GM23338 (cell line): ENCODE data around the gene MIER1. TPM values are rescaled to one million over a fixed set of nuclear protein-coding genes. Genes with fewer than 3 reads are reported as not detected.

Source experiments
- ATAC-seq: fragments of 200-7000 bp; cut with Tn5 transposase; 3 replicates; pipeline ENCODE4 v1.9.1; 2020
- DNase-seq: peaks from one replicate; pipeline ENCODE4 v3.0.0-alpha.2; 2015; ENCODE audit warnings: low spot score
- H2AFZ ChIP-seq: fragments of 200-600 bp; sonication (generic); 2 replicates; pipeline ENCODE4 v1.8.0; 2016; ENCODE audit warnings: antibody characterized with exemption, mild to moderate bottlenecking, moderate library complexity
- H3F3A ChIP-seq: fragments of 200-600 bp; sonication (generic); replicated peaks from 2 replicates; pipeline ENCODE4 v1.8.0; 2017; ENCODE audit warnings: antibody characterized with exemption, mixed run types, low read depth
- H3K27ac ChIP-seq: fragments of 200-600 bp; sonication (generic); 2 replicates; pipeline ENCODE4 v1.6.1; 2016; ENCODE audit warnings: low read depth
- H3K27me3 ChIP-seq: fragments of 200-600 bp; sonication (generic); 2 replicates; pipeline ENCODE4 v1.8.0; 2016; ENCODE audit warnings: mild to moderate bottlenecking, mixed run types, moderate library complexity; ENCODE audit not compliant: insufficient read depth
- H3K36me3 ChIP-seq: fragments of 200-600 bp; sonication (generic); 2 replicates; pipeline ENCODE4 v1.8.0; 2016; ENCODE audit warnings: mild to moderate bottlenecking; ENCODE audit not compliant: insufficient read depth
- H3K4me1 ChIP-seq: fragments of 200-600 bp; sonication (generic); 2 replicates; pipeline ENCODE4 v1.8.0; 2016; ENCODE audit warnings: mild to moderate bottlenecking, moderate library complexity; ENCODE audit not compliant: insufficient read depth
- H3K4me2 ChIP-seq: fragments of 200-600 bp; sonication (generic); 2 replicates; pipeline ENCODE4 v1.7.1; 2017; ENCODE audit warnings: mixed run types
- H3K4me3 ChIP-seq: fragments of 200-600 bp; sonication (generic); 2 replicates; pipeline ENCODE4 v1.6.1; 2016; ENCODE audit warnings: mixed run types
- H3K79me2 ChIP-seq: fragments of 200-600 bp; sonication (generic); replicated peaks from 2 replicates; pipeline ENCODE4 v1.8.0; 2017; ENCODE audit warnings: mild to moderate bottlenecking; ENCODE audit not compliant: insufficient read depth
- H3K9me2 ChIP-seq: fragments of 200-600 bp; sonication (generic); 2 replicates; pipeline ENCODE4 v1.8.0; 2017; ENCODE audit not compliant: insufficient read depth
- H4K20me1 ChIP-seq: fragments of 200-600 bp; sonication (generic); replicated peaks from 2 replicates; pipeline ENCODE4 v1.8.0; 2017; ENCODE audit warnings: mild to moderate bottlenecking; ENCODE audit not compliant: insufficient read depth
- H3K27ac Mint-ChIP-seq: 2 replicates; pipeline ENCODE4 v1.8.0; 2020; ENCODE audit warnings: inconsistent platforms, mild to moderate bottlenecking, moderate library complexity, mixed read lengths
- H3K27me3 Mint-ChIP-seq: 3 replicates; pipeline ENCODE4 v1.8.0; 2022; ENCODE audit warnings: low read depth, mild to moderate bottlenecking, moderate library complexity, mixed read lengths, inconsistent platforms; ENCODE audit not compliant: insufficient read depth, poor library complexity
- H3K36me3 Mint-ChIP-seq: 3 replicates; pipeline ENCODE4 v1.8.0; 2021; ENCODE audit warnings: low read depth, mild to moderate bottlenecking, inconsistent platforms, moderate library complexity, mixed read lengths
- H3K4me1 Mint-ChIP-seq: 3 replicates; pipeline ENCODE4 v1.8.0; 2020; ENCODE audit warnings: mild to moderate bottlenecking, inconsistent platforms, mixed read lengths
- H3K4me3 Mint-ChIP-seq: 3 replicates; pipeline ENCODE4 v1.8.0; 2021; ENCODE audit warnings: moderate library complexity, mild to moderate bottlenecking, inconsistent platforms, mixed read lengths
- H3K9me3 Mint-ChIP-seq: 3 replicates; pipeline ENCODE4 v1.8.0; 2020; ENCODE audit warnings: moderate library complexity, mild to moderate bottlenecking, inconsistent platforms, mixed read lengths
- CREB1 ChIP-seq: fragments of 250-450 bp; sonication (Bioruptor Pico); IDR thresholded peaks from 2 replicates; pipeline ENCODE4 v1.5.0; 2020; ENCODE audit warnings: low read depth, mild to moderate bottlenecking, moderate library complexity
- ETS1 ChIP-seq: IDR thresholded peaks from 2 replicates; pipeline ENCODE4 v1.6.1; 2016; ENCODE audit warnings: antibody characterized with exemption
- EZH2 ChIP-seq: fragments of 200-600 bp; sonication (generic); IDR thresholded peaks from one replicate; pipeline ENCODE4 v1.8.0; 2017; ENCODE audit warnings: antibody characterized with exemption, mild to moderate bottlenecking, low read depth; ENCODE audit not compliant: unreplicated experiment
- EZH2phosphoT487 ChIP-seq: fragments of 200-600 bp; sonication (generic); IDR thresholded peaks from one replicate; pipeline ENCODE4 v1.8.1; 2018; ENCODE audit warnings: antibody characterized with exemption; ENCODE audit not compliant: unreplicated experiment
- JUNB ChIP-seq: IDR thresholded peaks from one replicate; pipeline ENCODE4 v1.6.1; 2016; ENCODE audit warnings: antibody characterized with exemption; ENCODE audit not compliant: unreplicated experiment
- POLR2AphosphoS5 ChIP-seq: IDR thresholded peaks from 2 replicates; pipeline ENCODE4 v1.6.1; 2016; ENCODE audit warnings: antibody characterized with exemption, low read depth
- STAT1 ChIP-seq: IDR thresholded peaks from one replicate; pipeline ENCODE4 v1.6.1; 2016; ENCODE audit warnings: antibody characterized with exemption; ENCODE audit not compliant: unreplicated experiment
- ZNF114 ChIP-seq: fragments of 250-450 bp; sonication (Bioruptor Pico); IDR thresholded peaks from 2 replicates; pipeline ENCODE4 v1.5.0; 2020; ENCODE audit warnings: mild to moderate bottlenecking, moderate library complexity
- polyA plus RNA-seq: library from polyadenylated mRNA; unstranded; fragments of >200 nt; fragmentation: Nextera tagmentation; extraction: Ambion mirVana; gene quantifications from 2 replicates; pipeline ENCODE4 v1.2.1, GENCODE V29; 2016
- total RNA-seq: library from RNA; depleted of rRNA; stranded (reverse); fragments of >200 nt; shearing (Covaris generic); gene quantifications from 2 replicates; pipeline ENCODE4 v1.2.3, GENCODE V29; 2014
- TF ChIP-seq, protein P1 (sequence below): fragments of 250-450 bp; sonication (Bioruptor Pico); IDR thresholded peaks from 2 replicates; pipeline ENCODE4 v1.5.0; 2020; ENCODE audit warnings: mild to moderate bottlenecking, moderate library complexity
- TF ChIP-seq, protein P2 (sequence below): IDR thresholded peaks from one replicate; pipeline ENCODE4 v1.6.1; 2018; ENCODE audit warnings: antibody characterized with exemption; ENCODE audit not compliant: unreplicated experiment

Gene MIER1
- total and polyA plus RNA-seq, 2 experiments from 2014 or later: 38.2 to 72.8 TPM

DNA sequence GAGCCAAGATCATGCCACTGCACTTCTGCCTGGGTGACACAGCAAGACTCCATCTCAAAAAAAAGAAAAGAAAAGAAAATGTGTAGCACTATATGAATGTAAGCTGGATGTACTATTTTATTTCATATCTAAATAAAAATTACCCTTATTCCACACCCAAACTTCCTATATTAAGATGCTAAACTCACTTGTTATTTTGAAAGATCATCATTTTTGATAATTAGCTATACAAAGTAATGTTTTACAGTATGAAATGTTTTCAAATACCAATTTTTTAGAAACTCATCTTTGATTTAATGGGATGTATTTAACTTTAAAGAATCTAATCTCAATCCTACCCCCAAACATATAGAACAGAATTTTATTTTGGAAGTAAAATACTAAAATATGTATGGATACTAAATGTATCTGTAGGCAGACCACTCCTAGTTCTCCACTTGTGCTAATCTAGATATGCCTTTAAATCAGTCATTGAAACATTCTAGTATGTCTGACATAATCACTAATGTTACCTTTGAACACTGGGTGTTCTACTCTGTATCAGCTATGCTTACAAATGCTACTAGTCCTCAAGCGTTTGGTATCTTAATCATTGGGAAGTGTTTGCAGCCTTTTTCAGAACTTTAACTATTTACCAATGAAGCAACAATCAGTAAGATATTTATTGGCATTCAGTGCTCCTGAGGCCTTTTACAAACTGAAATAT is 12.9 kb downstream of the MIER1 start:
- no peak overlapping the region for H3K27ac ChIP-seq
- peaks cover 31% of the 10 kb centered on the region for H3K4me1 ChIP-seq
- no peaks in the 10 kb centered on the region for H3K9me2 ChIP-seq
- Mint-ChIP-seq H3K4me3 (no peak overlapping the region), H3K9me3 (no peaks in the 10 kb centered on the region), H3K27ac (no peak overlapping the region), H3K4me1 (peaks cover 22% of the 10 kb centered on the region; the same call in 2 of the 3 replicates), H3K36me3 (peaks cover 4% of the 10 kb centered on the region; the same call in 2 of the 3 replicates), H3K27me3 (no peaks in the 10 kb centered on the region)
- ATAC-seq (no peak), DNase-seq (no peak)
- TF ChIP-seq, protein P1, sequence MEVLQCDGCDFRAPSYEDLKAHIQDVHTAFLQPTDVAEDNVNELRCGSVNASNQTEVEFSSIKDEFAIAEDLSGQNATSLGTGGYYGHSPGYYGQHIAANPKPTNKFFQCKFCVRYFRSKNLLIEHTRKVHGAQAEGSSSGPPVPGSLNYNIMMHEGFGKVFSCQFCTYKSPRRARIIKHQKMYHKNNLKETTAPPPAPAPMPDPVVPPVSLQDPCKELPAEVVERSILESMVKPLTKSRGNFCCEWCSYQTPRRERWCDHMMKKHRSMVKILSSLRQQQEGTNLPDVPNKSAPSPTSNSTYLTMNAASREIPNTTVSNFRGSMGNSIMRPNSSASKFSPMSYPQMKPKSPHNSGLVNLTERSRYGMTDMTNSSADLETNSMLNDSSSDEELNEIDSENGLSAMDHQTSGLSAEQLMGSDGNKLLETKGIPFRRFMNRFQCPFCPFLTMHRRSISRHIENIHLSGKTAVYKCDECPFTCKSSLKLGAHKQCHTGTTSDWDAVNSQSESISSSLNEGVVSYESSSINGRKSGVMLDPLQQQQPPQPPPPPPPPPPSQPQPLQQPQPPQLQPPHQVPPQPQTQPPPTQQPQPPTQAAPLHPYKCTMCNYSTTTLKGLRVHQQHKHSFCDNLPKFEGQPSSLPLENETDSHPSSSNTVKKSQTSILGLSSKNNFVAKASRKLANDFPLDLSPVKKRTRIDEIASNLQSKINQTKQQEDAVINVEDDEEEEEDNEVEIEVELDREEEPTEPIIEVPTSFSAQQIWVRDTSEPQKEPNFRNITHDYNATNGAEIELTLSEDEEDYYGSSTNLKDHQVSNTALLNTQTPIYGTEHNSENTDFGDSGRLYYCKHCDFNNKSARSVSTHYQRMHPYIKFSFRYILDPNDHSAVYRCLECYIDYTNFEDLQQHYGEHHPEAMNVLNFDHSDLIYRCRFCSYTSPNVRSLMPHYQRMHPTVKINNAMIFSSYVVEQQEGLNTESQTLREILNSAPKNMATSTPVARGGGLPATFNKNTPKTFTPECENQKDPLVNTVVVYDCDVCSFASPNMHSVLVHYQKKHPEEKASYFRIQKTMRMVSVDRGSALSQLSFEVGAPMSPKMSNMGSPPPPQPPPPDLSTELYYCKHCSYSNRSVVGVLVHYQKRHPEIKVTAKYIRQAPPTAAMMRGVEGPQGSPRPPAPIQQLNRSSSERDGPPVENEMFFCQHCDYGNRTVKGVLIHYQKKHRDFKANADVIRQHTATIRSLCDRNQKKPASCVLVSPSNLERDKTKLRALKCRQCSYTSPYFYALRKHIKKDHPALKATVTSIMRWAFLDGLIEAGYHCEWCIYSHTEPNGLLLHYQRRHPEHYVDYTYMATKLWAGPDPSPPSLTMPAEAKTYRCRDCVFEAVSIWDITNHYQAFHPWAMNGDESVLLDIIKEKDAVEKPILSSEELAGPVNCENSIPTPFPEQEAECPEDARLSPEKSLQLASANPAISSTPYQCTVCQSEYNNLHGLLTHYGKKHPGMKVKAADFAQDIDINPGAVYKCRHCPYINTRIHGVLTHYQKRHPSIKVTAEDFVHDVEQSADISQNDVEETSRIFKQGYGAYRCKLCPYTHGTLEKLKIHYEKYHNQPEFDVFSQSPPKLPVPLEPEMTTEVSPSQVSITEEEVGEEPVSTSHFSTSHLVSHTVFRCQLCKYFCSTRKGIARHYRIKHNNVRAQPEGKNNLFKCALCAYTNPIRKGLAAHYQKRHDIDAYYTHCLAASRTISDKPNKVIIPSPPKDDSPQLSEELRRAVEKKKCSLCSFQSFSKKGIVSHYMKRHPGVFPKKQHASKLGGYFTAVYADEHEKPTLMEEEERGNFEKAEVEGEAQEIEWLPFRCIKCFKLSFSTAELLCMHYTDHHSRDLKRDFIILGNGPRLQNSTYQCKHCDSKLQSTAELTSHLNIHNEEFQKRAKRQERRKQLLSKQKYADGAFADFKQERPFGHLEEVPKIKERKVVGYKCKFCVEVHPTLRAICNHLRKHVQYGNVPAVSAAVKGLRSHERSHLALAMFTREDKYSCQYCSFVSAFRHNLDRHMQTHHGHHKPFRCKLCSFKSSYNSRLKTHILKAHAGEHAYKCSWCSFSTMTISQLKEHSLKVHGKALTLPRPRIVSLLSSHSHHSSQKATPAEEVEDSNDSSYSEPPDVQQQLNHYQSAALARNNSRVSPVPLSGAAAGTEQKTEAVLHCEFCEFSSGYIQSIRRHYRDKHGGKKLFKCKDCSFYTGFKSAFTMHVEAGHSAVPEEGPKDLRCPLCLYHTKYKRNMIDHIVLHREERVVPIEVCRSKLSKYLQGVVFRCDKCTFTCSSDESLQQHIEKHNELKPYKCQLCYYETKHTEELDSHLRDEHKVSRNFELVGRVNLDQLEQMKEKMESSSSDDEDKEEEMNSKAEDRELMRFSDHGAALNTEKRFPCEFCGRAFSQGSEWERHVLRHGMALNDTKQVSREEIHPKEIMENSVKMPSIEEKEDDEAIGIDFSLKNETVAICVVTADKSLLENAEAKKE: no peak
- no peak for TF ChIP-seq EZH2
- TF ChIP-seq POLR2AphosphoS5: no peak
- no peak for TF ChIP-seq ETS1
- TF ChIP-seq JUNB: no peak
- TF ChIP-seq EZH2phosphoT487: no peak
- TF ChIP-seq, protein P2, sequence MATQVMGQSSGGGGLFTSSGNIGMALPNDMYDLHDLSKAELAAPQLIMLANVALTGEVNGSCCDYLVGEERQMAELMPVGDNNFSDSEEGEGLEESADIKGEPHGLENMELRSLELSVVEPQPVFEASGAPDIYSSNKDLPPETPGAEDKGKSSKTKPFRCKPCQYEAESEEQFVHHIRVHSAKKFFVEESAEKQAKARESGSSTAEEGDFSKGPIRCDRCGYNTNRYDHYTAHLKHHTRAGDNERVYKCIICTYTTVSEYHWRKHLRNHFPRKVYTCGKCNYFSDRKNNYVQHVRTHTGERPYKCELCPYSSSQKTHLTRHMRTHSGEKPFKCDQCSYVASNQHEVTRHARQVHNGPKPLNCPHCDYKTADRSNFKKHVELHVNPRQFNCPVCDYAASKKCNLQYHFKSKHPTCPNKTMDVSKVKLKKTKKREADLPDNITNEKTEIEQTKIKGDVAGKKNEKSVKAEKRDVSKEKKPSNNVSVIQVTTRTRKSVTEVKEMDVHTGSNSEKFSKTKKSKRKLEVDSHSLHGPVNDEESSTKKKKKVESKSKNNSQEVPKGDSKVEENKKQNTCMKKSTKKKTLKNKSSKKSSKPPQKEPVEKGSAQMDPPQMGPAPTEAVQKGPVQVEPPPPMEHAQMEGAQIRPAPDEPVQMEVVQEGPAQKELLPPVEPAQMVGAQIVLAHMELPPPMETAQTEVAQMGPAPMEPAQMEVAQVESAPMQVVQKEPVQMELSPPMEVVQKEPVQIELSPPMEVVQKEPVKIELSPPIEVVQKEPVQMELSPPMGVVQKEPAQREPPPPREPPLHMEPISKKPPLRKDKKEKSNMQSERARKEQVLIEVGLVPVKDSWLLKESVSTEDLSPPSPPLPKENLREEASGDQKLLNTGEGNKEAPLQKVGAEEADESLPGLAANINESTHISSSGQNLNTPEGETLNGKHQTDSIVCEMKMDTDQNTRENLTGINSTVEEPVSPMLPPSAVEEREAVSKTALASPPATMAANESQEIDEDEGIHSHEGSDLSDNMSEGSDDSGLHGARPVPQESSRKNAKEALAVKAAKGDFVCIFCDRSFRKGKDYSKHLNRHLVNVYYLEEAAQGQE: no peak
- no peak for TF ChIP-seq ZNF114 (CRISPR knock-in tag)
- no peak for TF ChIP-seq STAT1
- TF ChIP-seq CREB1 (CRISPR knock-in tag): no peak
- H3K79me2 ChIP-seq: peaks cover 98% of the 10 kb centered on the region
- H3K4me3 ChIP-seq: no peak overlapping the region
- no peaks in the 10 kb centered on the region for H3K27me3 ChIP-seq
- H4K20me1 ChIP-seq: peaks cover 13% of the 10 kb centered on the region; the same call in 1 of the 2 replicates
- H3K4me2 ChIP-seq: no peak overlapping the region
- H2AFZ ChIP-seq: no peak overlapping the region
- H3K36me3 ChIP-seq: no peaks in the 10 kb centered on the region
- no peaks in the 10 kb centered on the region for H3F3A ChIP-seq
